Articular chondrocyte of knee joint (primary cell): ENCODE data around the gene SMCP. TPM values are rescaled to one million over a fixed set of nuclear protein-coding genes. Genes with fewer than 3 reads are reported as not detected.

Experiments
- total RNA-seq: library from RNA; depleted of rRNA; stranded (reverse); fragments of >200 nt; gene quantifications from 2 replicates; pipeline ENCODE4 v1.2.3, GENCODE V29; 2012

The SMCP gene, protein sequence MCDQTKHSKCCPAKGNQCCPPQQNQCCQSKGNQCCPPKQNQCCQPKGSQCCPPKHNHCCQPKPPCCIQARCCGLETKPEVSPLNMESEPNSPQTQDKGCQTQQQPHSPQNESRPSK
- not detected in 2 replicates for total RNA-seq

DNA sequence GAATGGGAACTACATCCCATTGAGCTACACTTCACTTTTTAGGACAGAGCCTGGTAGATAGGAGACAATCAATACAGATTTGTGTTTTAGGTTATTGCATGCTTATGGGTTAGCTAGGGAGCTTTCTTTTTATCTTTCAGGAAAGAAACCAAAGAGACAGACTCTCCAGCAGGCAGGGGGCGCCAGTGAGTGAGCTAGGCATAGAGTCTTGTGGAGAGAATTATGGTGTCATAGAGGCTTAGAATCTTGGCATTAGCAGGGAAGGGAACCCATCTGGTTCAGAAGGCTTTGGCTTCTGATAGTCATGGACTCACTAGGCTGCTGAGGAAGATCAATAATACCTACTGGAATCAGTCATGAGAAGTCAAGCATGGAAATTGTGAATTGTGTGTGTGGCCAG is at the start of gene SMCP:
Gene SMCP (plus strand): TSS at position 281 of the 400 bp plus-strand sequence. CDS start 6,101 bp downstream, outside the sequence.

DNA sequence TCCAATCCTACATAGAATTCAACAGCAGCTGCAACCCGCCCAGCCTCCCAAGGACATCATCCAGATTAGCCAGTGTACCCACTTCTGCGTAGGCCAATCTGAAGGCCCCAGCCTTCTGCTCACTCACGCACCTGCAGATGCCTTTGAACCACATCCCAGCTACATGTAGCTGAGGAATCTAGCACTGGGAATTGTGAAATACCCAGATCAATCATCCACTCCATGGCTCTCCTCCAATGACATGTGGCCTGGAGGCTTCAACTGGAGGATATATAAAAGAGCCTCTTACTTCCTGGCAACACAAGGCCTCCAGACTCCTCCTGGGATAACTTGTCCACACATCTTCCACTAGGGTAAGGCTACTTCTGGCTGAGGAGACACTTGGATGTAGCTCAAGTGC is 35.6 kb upstream of the SMCP start, which contains the start of gene LCE6A:
Gene LCE6A (plus strand): TSS at position 301 of the 400 bp plus-strand sequence. CDS start 665 bp downstream, outside the sequence.

DNA sequence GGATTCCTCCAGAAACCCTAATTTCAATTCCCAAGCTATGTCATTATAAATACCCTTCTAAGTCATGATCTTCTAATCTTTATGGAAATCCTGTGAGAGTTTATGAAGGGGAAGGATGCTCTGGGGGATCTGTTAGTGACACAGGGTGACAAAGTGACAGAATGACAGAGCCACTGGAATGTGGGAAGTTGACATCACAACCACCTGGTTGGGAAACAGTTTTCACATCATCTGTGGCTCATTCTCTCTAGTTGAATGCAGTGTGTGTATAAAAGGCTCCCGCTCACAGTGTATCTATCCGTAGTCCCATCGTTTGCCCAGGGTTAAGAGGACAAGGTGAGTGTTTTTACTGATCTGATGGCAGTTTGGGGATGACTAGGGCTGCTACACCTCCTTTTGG is 18.4 kb upstream of the SMCP start, which contains the start of gene LCE7A:
Gene LCE7A (plus strand): TSS at position 301 of the 400 bp plus-strand sequence. CDS start 702 bp downstream, outside the sequence.

DNA sequence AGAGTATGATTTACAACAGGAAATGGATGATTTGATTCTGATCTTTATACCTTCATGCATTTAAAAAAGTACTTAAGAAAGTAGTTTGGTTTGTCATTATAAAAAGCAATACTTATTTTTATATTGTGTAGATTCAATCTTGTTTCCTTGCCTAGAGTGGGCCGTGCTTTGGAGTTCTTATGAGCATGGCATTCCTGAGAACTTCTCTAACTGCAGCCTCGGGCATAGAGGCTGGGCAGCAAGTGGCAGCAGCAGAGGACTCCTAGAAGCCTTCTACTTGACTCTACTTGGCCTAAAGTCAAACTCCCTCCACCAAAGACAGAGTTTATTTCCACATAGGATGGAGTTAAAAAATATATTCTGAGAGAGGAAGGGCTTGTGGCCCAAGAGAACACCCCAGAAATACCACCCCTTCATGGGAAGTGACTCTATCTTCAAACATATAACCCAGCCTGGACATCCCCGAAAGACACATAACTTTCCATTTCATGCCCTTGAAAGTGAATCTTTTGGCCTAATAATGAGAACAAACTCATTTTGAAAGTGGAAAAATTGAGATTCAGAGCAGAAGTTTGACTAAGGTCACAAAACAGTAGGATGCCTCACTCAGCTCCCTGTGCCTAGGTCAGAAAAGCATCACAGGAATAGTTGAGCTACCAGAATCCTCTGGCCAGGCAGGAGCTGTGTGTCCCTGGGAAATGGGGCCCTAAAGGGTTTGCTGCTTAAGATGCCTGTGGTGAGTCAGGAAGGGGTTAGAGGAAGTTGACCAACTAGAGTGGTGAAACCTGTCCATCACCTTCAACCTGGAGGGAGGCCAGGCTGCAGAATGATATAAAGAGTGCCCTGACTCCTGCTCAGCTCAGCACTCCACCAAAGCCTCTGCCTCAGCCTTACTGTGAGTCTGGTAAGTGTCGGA is 29.8 kb downstream of the SMCP start, which contains the start of gene IVL:
Gene IVL (plus strand): TSS at position 861 of the 916 bp plus-strand sequence. CDS start 1,252 bp downstream, outside the sequence.

Other genes with a start within 250 kb of the SMCP start
- gene LCE2D, start 214.9 kb upstream of the SMCP start, total RNA-seq: not detected in 2 replicates
- not detected in 2 replicates for gene LCE2C, start 203.0 kb upstream of the SMCP start, total RNA-seq
- not detected in 2 replicates for gene LCE2B, start 192.2 kb upstream of the SMCP start, total RNA-seq
- not detected in 2 replicates for gene LCE2A, start 180.0 kb upstream of the SMCP start, total RNA-seq
- not detected in 2 replicates for gene LCE4A, start 170.2 kb upstream of the SMCP start, total RNA-seq
- not detected in 2 replicates for gene KPRP, start 120.3 kb upstream of the SMCP start, total RNA-seq
- gene LCE1F, start 103.2 kb upstream of the SMCP start, total RNA-seq: not detected in 2 replicates
- gene LCE1E, start 92.1 kb upstream of the SMCP start, total RNA-seq: not detected in 2 replicates
- gene LCE1D, start 81.6 kb upstream of the SMCP start, total RNA-seq: not detected in 2 replicates
- not detected in 2 replicates for gene LCE1C, start 71.7 kb upstream of the SMCP start, total RNA-seq
- not detected in 2 replicates for gene LCE1B, start 66.4 kb upstream of the SMCP start, total RNA-seq
- not detected in 2 replicates for gene LCE1A, start 50.8 kb upstream of the SMCP start, total RNA-seq
- gene LCE6A, start 35.5 kb upstream of the SMCP start, total RNA-seq: not detected in 2 replicates
- not detected in 2 replicates for gene LCE7A, start 18.3 kb upstream of the SMCP start, total RNA-seq
- 0.11 TPM in 1 of 2 replicates, not detected in the other for gene IVL, start 30.2 kb downstream of the SMCP start, total RNA-seq
- gene SPRR5, start 68.9 kb downstream of the SMCP start, total RNA-seq: not detected in 2 replicates
- not detected in 2 replicates for gene SPRR4, start 92.3 kb downstream of the SMCP start, total RNA-seq
- gene SPRR1A, start 105.8 kb downstream of the SMCP start, total RNA-seq: not detected in 2 replicates
- not detected in 2 replicates for gene SPRR3, start 123.4 kb downstream of the SMCP start, total RNA-seq
- not detected in 2 replicates for gene SPRR1B, start 152.9 kb downstream of the SMCP start, total RNA-seq
- not detected in 2 replicates for gene SPRR2D, start 162.8 kb downstream of the SMCP start, total RNA-seq
- not detected in 2 replicates for gene SPRR2A, start 179.2 kb downstream of the SMCP start, total RNA-seq
- gene SPRR2B, start 193.3 kb downstream of the SMCP start, total RNA-seq: not detected in 2 replicates
- not detected in 2 replicates for gene SPRR2E, start 216.2 kb downstream of the SMCP start, total RNA-seq
- not detected in 2 replicates for gene SPRR2F, start 235.2 kb downstream of the SMCP start, total RNA-seq